ENCODE results near the gene SELENOT. TPM values are rescaled to one million over a fixed set of nuclear protein-coding genes. Genes with fewer than 3 reads are reported as not detected.

Gene SELENOT
- 109 and 149 TPM in 2 replicates for total RNA-seq

GRCh38 chr3:150603153-150603979 lies at the start of gene SELENOT:
SELENOT (plus strand) TSS chr3:150603321; CDS start chr3:150603363, 42 bp downstream.

Other genes with a start within 250 kb of the SELENOT start
- gene TSC22D2, start 195.0 kb upstream of the SELENOT start, total RNA-seq: 5.2 TPM in 2 replicates
- gene SERP1, start 56.8 kb upstream of the SELENOT start, total RNA-seq: 169 and 227 TPM in 2 replicates
- gene EIF2A, start 56.5 kb upstream of the SELENOT start, total RNA-seq: 167 and 315 TPM in 2 replicates
- not detected in 2 replicates for gene ERICH6, start 100.6 kb downstream of the SELENOT start, total RNA-seq
- gene SIAH2, start 159.8 kb downstream of the SELENOT start, total RNA-seq: 18.7 and 24.7 TPM in 2 replicates

All from epithelial cell of umbilical artery (primary cell).